Vein endothelial cell (primary cell): Measurements from ENCODE around the gene NOL9. TPM values are rescaled to one million over a fixed set of nuclear protein-coding genes. Genes with fewer than 3 reads are reported as not detected.

Experiments used
- small RNA-seq: library from RNA; depleted of rRNA; stranded (forward); fragments of <200 nt; gene quantifications from one replicate; pipeline ENCODE3, GENCODE V24; 2012
- total RNA-seq: library from RNA; depleted of rRNA; stranded (reverse); fragments of >200 nt; gene quantifications from 2 replicates; pipeline ENCODE4 v1.2.3, GENCODE V29; 2012

NOL9 gene
- 38.5 and 41.1 TPM in 2 replicates for total RNA-seq

GRCh38 chr1:6554031-6554906 lies at the start of gene NOL9:
TSS of gene NOL9 (minus strand) at chr1:6554513. CDS start at chr1:6554502, 11 bp downstream.

GRCh38 chr1:6602669-6603237 lies 48.4 kb upstream of the NOL9 start, which contains the start of gene KLHL21:
TSS of gene KLHL21 (minus strand) at chr1:6602869. CDS start at chr1:6602817, 52 bp downstream.

GRCh38 chr1:6579374-6580118 lies 25.2 kb upstream of the NOL9 start, which contains the start of gene ZBTB48:
TSS of gene ZBTB48 (plus strand) at chr1:6579994. CDS start at chr1:6580610, 616 bp downstream.

GRCh38 chr1:6554907-6555778 lies 830 bp upstream of the NOL9 start, which contains the start of gene TAS1R1:
TSS of gene TAS1R1 (plus strand) at chr1:6555307. CDS start at chr1:6555374, 67 bp downstream.

GRCh38 chr1:6491480-6491962 lies 62.8 kb downstream of the NOL9 start, which contains the start of gene PLEKHG5:
TSS of gene PLEKHG5 (minus strand) at chr1:6491667. CDS start at chr1:6477571, 14,096 bp downstream.

Small RNA genes lying within 50 kb of the gene (small RNA-seq; reads per million reads assigned to genes)
- gene RNU6-731P, result not detected

Other genes starting within 250 kb of the NOL9 start
- gene ACOT7, start 160.7 kb downstream of the NOL9 start, total RNA-seq, result 21.2 and 27.7 TPM in 2 replicates
- 31.7 and 33.1 TPM in 2 replicates for gene HES2, start 134.6 kb downstream of the NOL9 start, total RNA-seq
- 0.67 and 1.3 TPM in 2 replicates for gene ESPN, start 129.7 kb downstream of the NOL9 start, total RNA-seq
- gene TNFRSF25, start 88.3 kb downstream of the NOL9 start, total RNA-seq, result 17.0 and 18.9 TPM in 2 replicates
- gene PLEKHG5, start 62.8 kb downstream of the NOL9 start, total RNA-seq, result 61.3 and 69.6 TPM in 2 replicates
- gene TAS1R1, start 794 bp upstream of the NOL9 start, total RNA-seq, result not detected in 2 replicates
- 13.1 and 18.6 TPM in 2 replicates for gene ZBTB48, start 25.5 kb upstream of the NOL9 start, total RNA-seq
- gene KLHL21, start 48.4 kb upstream of the NOL9 start, total RNA-seq, result 31.0 and 31.4 TPM in 2 replicates
- 11.4 and 14.0 TPM in 2 replicates for gene PHF13, start 59.2 kb upstream of the NOL9 start, total RNA-seq
- 11.6 and 13.7 TPM in 2 replicates for gene THAP3, start 70.4 kb upstream of the NOL9 start, total RNA-seq
- 42.1 and 45.4 TPM in 2 replicates for gene DNAJC11, start 147.3 kb upstream of the NOL9 start, total RNA-seq
- gene CAMTA1, start 230.9 kb upstream of the NOL9 start, total RNA-seq, result 51.5 and 64.7 TPM in 2 replicates